ENCODE results near the gene BMP6. TPM values are rescaled to one million over a fixed set of nuclear protein-coding genes. Genes with fewer than 3 reads are reported as not detected.

BMP6 gene
- total RNA-seq, 4 donors from 2014 or later = 1.7 to 8.3 (median 3.3) TPM

DNA sequence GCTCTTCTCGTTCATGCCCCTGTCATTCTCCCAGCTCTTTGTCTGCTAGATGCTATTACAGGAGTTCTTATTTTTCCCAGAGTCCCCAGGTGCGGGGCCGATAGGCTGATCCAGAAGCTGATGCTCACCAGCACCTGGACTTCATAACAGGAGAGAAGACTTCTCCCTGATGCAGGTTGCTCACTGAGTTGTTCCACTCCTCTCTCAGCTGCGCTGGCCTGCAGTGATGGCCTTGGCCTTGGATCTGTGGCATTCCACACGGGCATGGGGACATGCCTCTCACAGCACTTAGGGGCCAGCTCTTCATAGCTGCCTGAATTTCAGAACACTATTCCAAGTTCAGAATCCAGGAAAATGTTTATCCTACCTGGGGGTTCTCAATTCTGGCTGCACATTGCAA lies 191.8 kb downstream of the BMP6 start:
- H3K27me3 ChIP-seq = no peaks in the 10 kb centered on the region
- peaks cover 0 to 12% of the 10 kb centered on the region in 2 donors for H3K4me1 ChIP-seq
- DNase-seq = no peak
- no peak for ATAC-seq
- in situ Hi-C loops (cut with MboI; ENCODE audit: low sequenced_read_pairs in 4 of 4) = no loop called here
- TF ChIP-seq, protein P1, sequence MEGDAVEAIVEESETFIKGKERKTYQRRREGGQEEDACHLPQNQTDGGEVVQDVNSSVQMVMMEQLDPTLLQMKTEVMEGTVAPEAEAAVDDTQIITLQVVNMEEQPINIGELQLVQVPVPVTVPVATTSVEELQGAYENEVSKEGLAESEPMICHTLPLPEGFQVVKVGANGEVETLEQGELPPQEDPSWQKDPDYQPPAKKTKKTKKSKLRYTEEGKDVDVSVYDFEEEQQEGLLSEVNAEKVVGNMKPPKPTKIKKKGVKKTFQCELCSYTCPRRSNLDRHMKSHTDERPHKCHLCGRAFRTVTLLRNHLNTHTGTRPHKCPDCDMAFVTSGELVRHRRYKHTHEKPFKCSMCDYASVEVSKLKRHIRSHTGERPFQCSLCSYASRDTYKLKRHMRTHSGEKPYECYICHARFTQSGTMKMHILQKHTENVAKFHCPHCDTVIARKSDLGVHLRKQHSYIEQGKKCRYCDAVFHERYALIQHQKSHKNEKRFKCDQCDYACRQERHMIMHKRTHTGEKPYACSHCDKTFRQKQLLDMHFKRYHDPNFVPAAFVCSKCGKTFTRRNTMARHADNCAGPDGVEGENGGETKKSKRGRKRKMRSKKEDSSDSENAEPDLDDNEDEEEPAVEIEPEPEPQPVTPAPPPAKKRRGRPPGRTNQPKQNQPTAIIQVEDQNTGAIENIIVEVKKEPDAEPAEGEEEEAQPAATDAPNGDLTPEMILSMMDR (IDR thresholded peaks at IDR 0.05 in 4 of 5, conservative IDR thresholded peaks at IDR 0.05 in 1 of 5) = no peak
- no peak for TF ChIP-seq POLR2A (IDR thresholded peaks at IDR 0.05)
- H3K36me3 ChIP-seq = no peaks in the 10 kb centered on the region
- H3K9me3 ChIP-seq = no peaks in the 10 kb centered on the region
- intact Hi-C loops (cut with DNase I; ENCODE audit: low total_unique reads) = no loop called here
- no peak overlapping the region for H3K27ac ChIP-seq
- no peak overlapping the region for H3K4me3 ChIP-seq

DNA sequence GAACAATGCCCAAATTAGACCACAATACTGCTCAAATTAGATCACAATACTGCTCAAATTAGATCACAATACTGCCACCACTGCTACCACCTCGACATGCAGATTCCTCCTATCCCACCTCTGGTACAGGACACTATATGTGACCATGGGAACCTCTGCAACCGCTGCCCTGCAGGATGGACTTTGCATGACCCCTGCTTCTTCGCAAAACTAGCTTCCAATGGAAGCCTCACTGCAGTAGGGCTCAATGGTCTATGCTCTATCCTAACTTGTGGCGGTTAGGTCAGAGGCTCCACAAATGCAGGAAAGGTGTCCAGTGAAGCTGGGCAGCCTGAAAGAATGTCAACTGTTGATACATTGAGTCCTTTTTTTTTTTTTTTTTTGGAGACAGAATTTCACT lies 192.5 kb downstream of the BMP6 start:
- H3K27ac ChIP-seq = no peak overlapping the region
- DNase-seq = no peak
- no peaks in the 10 kb centered on the region for H3K36me3 ChIP-seq
- H3K4me3 ChIP-seq = no peak overlapping the region
- H3K4me1 ChIP-seq = peaks cover 0 to 12% of the 10 kb centered on the region in 2 donors
- no peak for TF ChIP-seq POLR2A (IDR thresholded peaks at IDR 0.05)
- TF ChIP-seq, protein P1 (IDR thresholded peaks at IDR 0.05 in 4 of 5, conservative IDR thresholded peaks at IDR 0.05 in 1 of 5) = no peak
- in situ Hi-C loops (cut with MboI; ENCODE audit: low sequenced_read_pairs in 4 of 4) = no loop called here
- ATAC-seq = no peak
- intact Hi-C loops (cut with DNase I; ENCODE audit: low total_unique reads) = no loop called here
- no peaks in the 10 kb centered on the region for H3K27me3 ChIP-seq
- H3K9me3 ChIP-seq = no peaks in the 10 kb centered on the region

DNA sequence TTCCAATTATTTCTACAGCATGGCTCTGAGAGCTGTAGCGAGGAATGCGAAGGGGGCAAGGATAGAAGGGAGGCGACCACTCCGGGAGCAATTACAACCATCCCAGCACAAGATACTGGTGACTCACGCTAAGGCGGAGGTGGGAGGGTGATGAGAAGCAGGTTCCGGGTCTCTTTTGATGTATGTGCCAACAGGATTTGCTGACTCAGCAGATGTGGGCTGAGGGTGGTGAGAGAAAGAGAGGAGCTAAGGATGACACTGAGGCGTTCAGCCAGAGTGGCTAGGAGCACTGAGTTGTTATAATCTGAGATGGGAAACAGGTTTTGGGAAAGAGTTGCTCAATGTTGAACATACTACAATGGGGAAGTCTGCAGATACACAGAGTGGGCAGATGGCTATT lies 194.0 kb downstream of the BMP6 start:
- Histone ChIP-seq H3K27ac (peak overlapping the region in 1 of 4 donors; percentile 52), H3K4me3 (no peak overlapping the region), H3K36me3 (no peaks in the 10 kb centered on the region), H3K27me3 (no peaks in the 10 kb centered on the region), H3K9me3 (no peaks in the 10 kb centered on the region), H3K4me1 (peaks cover 0 to 12% of the 10 kb centered on the region in 2 donors)
- intact Hi-C loops (cut with DNase I; ENCODE audit: low total_unique reads) = no loop called here
- DNase-seq = no peak
- no peak for TF ChIP-seq POLR2A (IDR thresholded peaks at IDR 0.05)
- TF ChIP-seq, protein P1 (IDR thresholded peaks at IDR 0.05 in 4 of 5, conservative IDR thresholded peaks at IDR 0.05 in 1 of 5) = no peak
- in situ Hi-C loops (cut with MboI; ENCODE audit: low sequenced_read_pairs in 4 of 4) = no loop called here
- ATAC-seq = no peak

DNA sequence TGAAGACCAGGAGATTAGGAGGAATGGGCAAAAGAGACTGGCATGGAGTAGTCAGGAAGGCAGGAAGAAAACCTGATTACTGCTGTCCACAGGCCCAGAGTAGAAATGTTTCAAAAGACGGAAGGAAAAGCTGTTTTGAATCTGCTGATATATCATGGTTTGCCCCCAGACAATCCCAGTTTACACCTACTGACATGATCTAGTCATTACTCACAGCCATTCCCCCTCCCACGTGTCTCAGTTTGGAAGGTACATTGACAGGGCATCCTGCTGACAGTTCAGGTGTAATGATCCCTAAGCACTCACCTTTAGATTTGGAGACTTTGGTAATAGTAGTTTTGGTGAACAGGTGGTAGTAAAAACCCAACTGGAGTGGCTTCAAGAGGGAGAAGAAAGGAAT lies 194.5 kb downstream of the BMP6 start:
- Histone ChIP-seq H3K27ac (no peak overlapping the region), H3K4me1 (peaks cover 0 to 12% of the 10 kb centered on the region in 2 donors), H3K36me3 (no peaks in the 10 kb centered on the region), H3K4me3 (no peak overlapping the region), H3K27me3 (no peaks in the 10 kb centered on the region), H3K9me3 (no peaks in the 10 kb centered on the region)
- intact Hi-C loops (cut with DNase I; ENCODE audit: low total_unique reads) (no loop called here), in situ Hi-C loops (cut with MboI; ENCODE audit: low sequenced_read_pairs in 4 of 4) (no loop called here)
- no peak for ATAC-seq
- DNase-seq = no peak
- TF ChIP-seq POLR2A (IDR thresholded peaks at IDR 0.05) = no peak

DNA sequence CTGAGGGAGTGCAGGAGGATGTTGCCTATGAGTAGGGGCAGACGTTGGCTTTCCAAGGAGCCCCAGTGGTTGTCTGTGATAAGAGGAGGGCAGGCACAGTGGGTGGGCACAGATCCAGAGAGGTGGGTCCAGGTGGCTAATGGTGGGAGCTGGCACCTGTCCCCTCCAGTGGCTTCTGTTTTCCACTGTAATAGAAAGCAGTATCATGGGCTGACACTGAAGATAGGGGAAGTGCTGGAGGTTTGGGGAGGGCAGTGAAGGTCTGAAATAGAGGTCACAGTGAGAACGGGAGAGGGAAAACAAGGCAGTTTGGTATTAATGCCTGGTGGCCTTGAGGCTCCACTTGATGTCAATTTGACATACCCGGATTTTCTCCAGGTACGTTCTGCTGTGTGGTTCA lies 195.1 kb downstream of the BMP6 start:
- DNase-seq (no peak), ATAC-seq (no peak)
- Histone ChIP-seq H3K4me1 (peaks cover 0 to 12% of the 10 kb centered on the region in 2 donors), H3K4me3 (no peak overlapping the region), H3K9me3 (no peaks in the 10 kb centered on the region), H3K27me3 (no peaks in the 10 kb centered on the region), H3K36me3 (no peaks in the 10 kb centered on the region), H3K27ac (peak overlapping the region in 1 of 4 donors; percentile 4)
- intact Hi-C loops (cut with DNase I; ENCODE audit: low total_unique reads) (no loop called here), in situ Hi-C loops (cut with MboI; ENCODE audit: low sequenced_read_pairs in 4 of 4) (no loop called here)
- TF ChIP-seq, protein P1 (IDR thresholded peaks at IDR 0.05 in 4 of 5, conservative IDR thresholded peaks at IDR 0.05 in 1 of 5) = no peak
- TF ChIP-seq POLR2A (IDR thresholded peaks at IDR 0.05) = no peak

Measured in gastrocnemius medialis (tissue), 4 donors.